Renal cortex interstitium (tissue), 11 donors: Measurements from ENCODE around the gene SPRR1A. TPM values are rescaled to one million over a fixed set of nuclear protein-coding genes. Genes with fewer than 3 reads are reported as not detected.
"Not testable (repeated sequence)": the region's sequence is repeated elsewhere in the genome, so short reads cannot be mapped to it uniquely, and the experiment has no call there.

ENCODE experiments used
- DNase-seq, 11 donors: peaks; one replicate each; pipeline ENCODE4 v3.0.0-alpha.2; 2013; ENCODE audit warnings: low read depth in 9 of 11, low spot score in 4 of 11; ENCODE audit errors: extremely low read depth in 1 of 11
- polyA plus RNA-seq, 3 donors: library from polyadenylated mRNA; unstranded; fragments of 120-200 nt; gene quantifications; one replicate each; pipeline ENCODE4 v1.2.1, GENCODE V29; 2013; ENCODE audit not compliant: insufficient read length in 3 of 3

SPRR1A gene
- polyA plus RNA-seq, 3 donors: not detected

GRCh38 chr1:153021829-153022228, 37.9 kb downstream of the SPRR1A start:
- not testable (repeated sequence) for DNase-seq

- DNase-seq: not testable (repeated sequence)
Measured at GRCh38 chr1:153022340-153022739, 38.5 kb downstream of the SPRR1A start.

GRCh38 chr1:153023109-153023508, 39.2 kb downstream of the SPRR1A start:
- no peak for DNase-seq

GRCh38 chr1:153024413-153024812, 40.5 kb downstream of the SPRR1A start:
- DNase-seq: no peak

GRCh38 chr1:153025797-153026196, 41.9 kb downstream of the SPRR1A start:
- no peak for DNase-seq

GRCh38 chr1:153028766-153029165, 44.9 kb downstream of the SPRR1A start:
- no peak for DNase-seq

- no peak for DNase-seq
Measured at GRCh38 chr1:153030895-153031294, 47.0 kb downstream of the SPRR1A start, which contains the start of gene SPRR1B. Gene SPRR1B (plus strand): TSS chr1:153031203. CDS start chr1:153032346, 1,143 bp downstream.

- DNase-seq: no peak
Measured at GRCh38 chr1:153032073-153032472, 48.2 kb downstream of the SPRR1A start.

- DNase-seq: peak in 7 of 11 donors; percentile 0 to 19 (median 4)
Measured at GRCh38 chr1:153032677-153033308, 48.9 kb downstream of the SPRR1A start.

- no peak for DNase-seq
Measured at GRCh38 chr1:153035211-153035610, 51.3 kb downstream of the SPRR1A start.

Other genes with a start within 250 kb of the SPRR1A start
- gene KPRP, start 226.1 kb upstream of the SPRR1A start, polyA plus RNA-seq: not detected
- not detected for gene LCE1F, start 208.9 kb upstream of the SPRR1A start, polyA plus RNA-seq
- not detected for gene LCE1E, start 197.8 kb upstream of the SPRR1A start, polyA plus RNA-seq
- gene LCE1D, start 187.4 kb upstream of the SPRR1A start, polyA plus RNA-seq: not detected
- not detected for gene LCE1C, start 177.4 kb upstream of the SPRR1A start, polyA plus RNA-seq
- gene LCE1B, start 172.1 kb upstream of the SPRR1A start, polyA plus RNA-seq: not detected
- gene LCE1A, start 156.6 kb upstream of the SPRR1A start, polyA plus RNA-seq: not detected
- gene LCE6A, start 141.2 kb upstream of the SPRR1A start, polyA plus RNA-seq: not detected
- not detected for gene LCE7A, start 124.1 kb upstream of the SPRR1A start, polyA plus RNA-seq
- not detected for gene SMCP, start 105.8 kb upstream of the SPRR1A start, polyA plus RNA-seq
- gene IVL, start 75.5 kb upstream of the SPRR1A start, polyA plus RNA-seq: under 1 TPM in 2 of 3 donors, not detected in 1; 0.09 to 0.16 TPM
- not detected for gene SPRR5, start 36.9 kb upstream of the SPRR1A start, polyA plus RNA-seq
- gene SPRR4, start 13.4 kb upstream of the SPRR1A start, polyA plus RNA-seq: not detected
- gene SPRR3, start 17.7 kb downstream of the SPRR1A start, polyA plus RNA-seq: not detected
- not detected for gene SPRR1B, start 47.1 kb downstream of the SPRR1A start, polyA plus RNA-seq
- gene SPRR2D, start 57.0 kb downstream of the SPRR1A start, polyA plus RNA-seq: not detected
- not detected for gene SPRR2A, start 73.4 kb downstream of the SPRR1A start, polyA plus RNA-seq
- not detected for gene SPRR2B, start 87.5 kb downstream of the SPRR1A start, polyA plus RNA-seq
- gene SPRR2E, start 110.4 kb downstream of the SPRR1A start, polyA plus RNA-seq: not detected
- not detected for gene SPRR2F, start 129.4 kb downstream of the SPRR1A start, polyA plus RNA-seq
- gene SPRR2G, start 166.8 kb downstream of the SPRR1A start, polyA plus RNA-seq: not detected
- gene LELP1, start 219.3 kb downstream of the SPRR1A start, polyA plus RNA-seq: not detected
- not detected for gene PRR9, start 233.5 kb downstream of the SPRR1A start, polyA plus RNA-seq